ENCODE measurements around the gene THSD7B. TPM values are rescaled to one million over a fixed set of nuclear protein-coding genes. Genes with fewer than 3 reads are reported as not detected.
"Not testable (repeated sequence)": the region's sequence is repeated elsewhere in the genome, so short reads cannot be mapped to it uniquely, and the experiment has no call there.

The THSD7B gene
- total RNA-seq, 1 donor from 2014 or later, result 9.8 TPM

GRCh38 chr2:136966485-136966884 is 201.1 kb downstream of the THSD7B start:
- H3K9me3 Mint-ChIP-seq, result no peaks in the 10 kb centered on the region
- H3K27ac Mint-ChIP-seq, result no peak overlapping the region
- H3K4me3 Mint-ChIP-seq, result no peak overlapping the region
- no peak for TF ChIP-seq CTCF (conservative IDR thresholded peaks at IDR 0.05)
- H3K4me1 Mint-ChIP-seq (ENCODE audit: unreplicated experiment), result no peaks in the 10 kb centered on the region
- peaks cover 3% of the 10 kb centered on the region for H3K27me3 Mint-ChIP-seq
- H3K36me3 Mint-ChIP-seq, result no peaks in the 10 kb centered on the region
- DNase-seq (ENCODE audit: extremely low spot score, unreplicated experiment), result no peak

- no peak for DNase-seq (ENCODE audit: extremely low spot score, unreplicated experiment)
- Mint-ChIP-seq H3K27ac (no peak overlapping the region), H3K36me3 (no peaks in the 10 kb centered on the region), H3K27me3 (no peaks in the 10 kb centered on the region), H3K4me1 (ENCODE audit: unreplicated experiment) (no peaks in the 10 kb centered on the region), H3K4me3 (no peak overlapping the region), H3K9me3 (peaks cover 6% of the 10 kb centered on the region)
- TF ChIP-seq CTCF (conservative IDR thresholded peaks at IDR 0.05), result no peak
These were observed 215.0 kb downstream of the THSD7B start for GRCh38 chr2:136980303-136980702.

GRCh38 chr2:136981689-136982088 is 216.3 kb downstream of the THSD7B start:
- not testable (repeated sequence) for H3K4me1 Mint-ChIP-seq (ENCODE audit: unreplicated experiment); H3K27me3 Mint-ChIP-seq; DNase-seq (ENCODE audit: extremely low spot score, unreplicated experiment); H3K36me3 Mint-ChIP-seq; H3K27ac Mint-ChIP-seq; H3K4me3 Mint-ChIP-seq
- peaks cover 13% of the 10 kb centered on the region for H3K9me3 Mint-ChIP-seq

GRCh38 chr2:136985044-136985443 is 219.7 kb downstream of the THSD7B start:
- Mint-ChIP-seq H3K4me3 (no peak overlapping the region), H3K4me1 (ENCODE audit: unreplicated experiment) (no peaks in the 10 kb centered on the region), H3K27me3 (peaks cover under 1% of the 10 kb centered on the region), H3K27ac (no peak overlapping the region), H3K9me3 (peaks cover 6% of the 10 kb centered on the region), H3K36me3 (no peaks in the 10 kb centered on the region)
- no peak for DNase-seq (ENCODE audit: extremely low spot score, unreplicated experiment)
- no peak for TF ChIP-seq CTCF (conservative IDR thresholded peaks at IDR 0.05)

- no peaks in the 10 kb centered on the region for H3K36me3 Mint-ChIP-seq
- no peaks in the 10 kb centered on the region for H3K4me1 Mint-ChIP-seq (ENCODE audit: unreplicated experiment)
- peaks cover 3% of the 10 kb centered on the region for H3K27me3 Mint-ChIP-seq
- no peak for DNase-seq (ENCODE audit: extremely low spot score, unreplicated experiment)
- H3K27ac Mint-ChIP-seq, result no peak overlapping the region
- no peak for TF ChIP-seq CTCF (conservative IDR thresholded peaks at IDR 0.05)
- no peak overlapping the region for H3K4me3 Mint-ChIP-seq
- H3K9me3 Mint-ChIP-seq, result peaks cover 6% of the 10 kb centered on the region
These were observed 221.4 kb downstream of the THSD7B start for GRCh38 chr2:136986605-136987221.

GRCh38 chr2:136990316-136990715 is 225.0 kb downstream of the THSD7B start:
- TF ChIP-seq CTCF (conservative IDR thresholded peaks at IDR 0.05), result no peak
- Mint-ChIP-seq H3K4me1 (ENCODE audit: unreplicated experiment) (no peaks in the 10 kb centered on the region), H3K9me3 (peaks cover 6% of the 10 kb centered on the region), H3K27me3 (peaks cover 10% of the 10 kb centered on the region), H3K36me3 (no peaks in the 10 kb centered on the region), H3K27ac (no peak overlapping the region), H3K4me3 (no peak overlapping the region)
- DNase-seq (ENCODE audit: extremely low spot score, unreplicated experiment), result no peak

Measured in type B pancreatic cell (in vitro differentiated cells).